ENCODE results near the gene ADCY7. TPM values are rescaled to one million over a fixed set of nuclear protein-coding genes. Genes with fewer than 3 reads are reported as not detected.
A peak's percentile ranks its signal among the peaks of the same experiment; 100 is the strongest.

ADCY7 gene
- total and polyA plus RNA-seq, 9 of the 15 experiments (the other 6 are each of a cell fraction or from before 2014, with no cell fraction given) = 2.3 to 108 (median 28.6) TPM

- Histone ChIP-seq H3K4me1 (replicated peaks in 1 of 2; ENCODE audit: control insufficient read depth in 2 of 2, insufficient read depth in 2 of 2, low read length in 2 of 2) (peaks cover 61 to 80% of the 10 kb centered on the region in 2 experiments), H3K4me3 (no peak overlapping the region), H3K36me3 (ENCODE audit: control insufficient read depth, insufficient read depth, low read length) (peaks cover 9% of the 10 kb centered on the region; the same call in 2 of the 3 replicates), H3K27me3 (ENCODE audit: control insufficient read depth in 2 of 2, insufficient read depth in 2 of 2, low read length in 2 of 2) (no peaks in the 10 kb centered on the region), H3K4me2 (ENCODE audit: insufficient read depth, low read length) (peak overlapping the region; percentile 84), H3K9ac (ENCODE audit: insufficient read depth in 1 of 2, low read depth in 2 of 2, low read length in 2 of 2) (peak overlapping the region; percentile 83 to 95; a peak in 2 of 4 replicates), H3K27ac (ENCODE audit: extremely low read depth, low read depth, low read length) (peak overlapping the region; percentile 91), H3K79me2 (ENCODE audit: control insufficient read depth, insufficient read depth, low read length) (peaks cover 89% of the 10 kb centered on the region), H4K20me1 (replicated peaks; ENCODE audit: control insufficient read depth, insufficient read depth, low read length) (no peaks in the 10 kb centered on the region), H2AFZ (ENCODE audit: low read depth, low read length) (peak overlapping the region; percentile 52), H3K9me3 (replicated peaks; ENCODE audit: control insufficient read depth, insufficient read depth, low read depth, low read length) (no peaks in the 10 kb centered on the region), H3K9me1 (ENCODE audit: control insufficient read depth, insufficient read depth, low read length) (no peaks in the 10 kb centered on the region)
- FAIRE-seq (peak; percentile 32), DNase-seq (ENCODE audit: extremely low read depth in 1 of 4, low spot score in 3 of 4) (peak; percentile 37 to 65 (median 46)), ATAC-seq (peak; percentile 21)
- no TSS peak for BruUV-seq (replicated peaks)
- 5% methylated on average over 2 of the region's 2 CpGs for WGBS (ENCODE audit: insufficient coverage, low coverage, missing lambda C conversion rate)
- in situ Hi-C loops (cut with MboI) = loop anchor here (25.0 kb wide), 1 partner anchor 1653 kb away; the partner anchor contains the start of gene N4BP1
- intact Hi-C loops (cut with micrococcal nuclease) = no loop called here
- ChIA-PET POLR2A (interaction anchor here (3.8 kb wide), 1 partner anchor 11 kb away, joined by 22 read pairs; no protein-coding TSS in a partner anchor), CTCF (ENCODE audit: low intra/inter-chr PET ratio) (no interaction called here)
- peak; percentile 25 to 42; a peak in 3 of 4 replicates for TF ChIP-seq RAD21 (CRISPR knock-in tag; conservative IDR thresholded peaks at IDR 0.05 in 1 of 2, IDR thresholded peaks at IDR 0.05 in 1 of 2)
- TF ChIP-seq ZNF79 (CRISPR knock-in tag; IDR thresholded peaks at IDR 0.05; ENCODE audit: low read depth) = no peak
- TF ChIP-seq ZNF609 (CRISPR knock-in tag; IDR thresholded peaks at IDR 0.05; ENCODE audit: borderline replicate concordance) = no peak
- TF ChIP-seq GTF2F1 (IDR thresholded peaks at IDR 0.05; ENCODE audit: low read depth, low read length) = no peak
- TF ChIP-seq, protein P1, sequence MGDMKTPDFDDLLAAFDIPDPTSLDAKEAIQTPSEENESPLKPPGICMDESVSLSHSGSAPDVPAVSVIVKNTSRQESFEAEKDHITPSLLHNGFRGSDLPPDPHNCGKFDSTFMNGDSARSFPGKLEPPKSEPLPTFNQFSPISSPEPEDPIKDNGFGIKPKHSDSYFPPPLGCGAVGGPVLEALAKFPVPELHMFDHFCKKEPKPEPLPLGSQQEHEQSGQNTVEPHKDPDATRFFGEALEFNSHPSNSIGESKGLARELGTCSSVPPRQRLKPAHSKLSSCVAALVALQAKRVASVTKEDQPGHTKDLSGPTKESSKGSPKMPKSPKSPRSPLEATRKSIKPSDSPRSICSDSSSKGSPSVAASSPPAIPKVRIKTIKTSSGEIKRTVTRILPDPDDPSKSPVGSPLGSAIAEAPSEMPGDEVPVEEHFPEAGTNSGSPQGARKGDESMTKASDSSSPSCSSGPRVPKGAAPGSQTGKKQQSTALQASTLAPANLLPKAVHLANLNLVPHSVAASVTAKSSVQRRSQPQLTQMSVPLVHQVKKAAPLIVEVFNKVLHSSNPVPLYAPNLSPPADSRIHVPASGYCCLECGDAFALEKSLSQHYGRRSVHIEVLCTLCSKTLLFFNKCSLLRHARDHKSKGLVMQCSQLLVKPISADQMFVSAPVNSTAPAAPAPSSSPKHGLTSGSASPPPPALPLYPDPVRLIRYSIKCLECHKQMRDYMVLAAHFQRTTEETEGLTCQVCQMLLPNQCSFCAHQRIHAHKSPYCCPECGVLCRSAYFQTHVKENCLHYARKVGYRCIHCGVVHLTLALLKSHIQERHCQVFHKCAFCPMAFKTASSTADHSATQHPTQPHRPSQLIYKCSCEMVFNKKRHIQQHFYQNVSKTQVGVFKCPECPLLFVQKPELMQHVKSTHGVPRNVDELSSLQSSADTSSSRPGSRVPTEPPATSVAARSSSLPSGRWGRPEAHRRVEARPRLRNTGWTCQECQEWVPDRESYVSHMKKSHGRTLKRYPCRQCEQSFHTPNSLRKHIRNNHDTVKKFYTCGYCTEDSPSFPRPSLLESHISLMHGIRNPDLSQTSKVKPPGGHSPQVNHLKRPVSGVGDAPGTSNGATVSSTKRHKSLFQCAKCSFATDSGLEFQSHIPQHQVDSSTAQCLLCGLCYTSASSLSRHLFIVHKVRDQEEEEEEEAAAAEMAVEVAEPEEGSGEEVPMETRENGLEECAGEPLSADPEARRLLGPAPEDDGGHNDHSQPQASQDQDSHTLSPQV (IDR thresholded peaks at IDR 0.05) = peak; percentile 58; the same call in 1 of the 2 replicates
- TF ChIP-seq EWSR1 (IDR thresholded peaks at IDR 0.05; ENCODE audit: borderline replicate concordance, low read depth, partially characterized antibody) = no peak
- TF ChIP-seq TFAP4 (CRISPR knock-in tag; IDR thresholded peaks at IDR 0.05; ENCODE audit: borderline replicate concordance) = peak; percentile 50; the same call in 1 of the 2 replicates
- TF ChIP-seq, protein P2, sequence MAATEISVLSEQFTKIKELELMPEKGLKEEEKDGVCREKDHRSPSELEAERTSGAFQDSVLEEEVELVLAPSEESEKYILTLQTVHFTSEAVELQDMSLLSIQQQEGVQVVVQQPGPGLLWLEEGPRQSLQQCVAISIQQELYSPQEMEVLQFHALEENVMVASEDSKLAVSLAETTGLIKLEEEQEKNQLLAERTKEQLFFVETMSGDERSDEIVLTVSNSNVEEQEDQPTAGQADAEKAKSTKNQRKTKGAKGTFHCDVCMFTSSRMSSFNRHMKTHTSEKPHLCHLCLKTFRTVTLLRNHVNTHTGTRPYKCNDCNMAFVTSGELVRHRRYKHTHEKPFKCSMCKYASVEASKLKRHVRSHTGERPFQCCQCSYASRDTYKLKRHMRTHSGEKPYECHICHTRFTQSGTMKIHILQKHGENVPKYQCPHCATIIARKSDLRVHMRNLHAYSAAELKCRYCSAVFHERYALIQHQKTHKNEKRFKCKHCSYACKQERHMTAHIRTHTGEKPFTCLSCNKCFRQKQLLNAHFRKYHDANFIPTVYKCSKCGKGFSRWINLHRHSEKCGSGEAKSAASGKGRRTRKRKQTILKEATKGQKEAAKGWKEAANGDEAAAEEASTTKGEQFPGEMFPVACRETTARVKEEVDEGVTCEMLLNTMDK (IDR thresholded peaks at IDR 0.05; ENCODE audit: borderline replicate concordance, insufficient read depth, low read depth, low read length, poor library complexity, severe bottlenecking) = peak; percentile 36
Observed at GRCh38 chr16:50265260-50265659, 1.1 kb upstream of the ADCY7 start.
